PC-9 (cell line): Measurements from ENCODE around the gene DIP2C.

Source experiments
- CTCF ChIP-seq: fragments of 200-600 bp; sonication (generic); conservative IDR thresholded peaks from 2 replicates; pipeline ENCODE4 v1.6.1; 2017; ENCODE audit warnings: mixed run types, antibody characterized with exemption, mild to moderate bottlenecking, moderate library complexity
- EZH2 ChIP-seq: fragments of 200-600 bp; sonication (generic); IDR thresholded peaks from 2 replicates; pipeline ENCODE4 v1.8.0; 2017; ENCODE audit warnings: antibody characterized with exemption, low read depth

- TF ChIP-seq EZH2 (no peak), CTCF (no peak)
Measured at GRCh38 chr10:494556-494955, 194.9 kb downstream of the DIP2C start.
